Measurements from ENCODE around the gene ALDH18A1. TPM values are rescaled to one million over a fixed set of nuclear protein-coding genes. Genes with fewer than 3 reads are reported as not detected.

Gene ALDH18A1
- total and polyA plus RNA-seq, 2 donors (not counting 3 experiments of a cell fraction or from before 2014, with no cell fraction given): 53.2 to 92.6 TPM

DNA sequence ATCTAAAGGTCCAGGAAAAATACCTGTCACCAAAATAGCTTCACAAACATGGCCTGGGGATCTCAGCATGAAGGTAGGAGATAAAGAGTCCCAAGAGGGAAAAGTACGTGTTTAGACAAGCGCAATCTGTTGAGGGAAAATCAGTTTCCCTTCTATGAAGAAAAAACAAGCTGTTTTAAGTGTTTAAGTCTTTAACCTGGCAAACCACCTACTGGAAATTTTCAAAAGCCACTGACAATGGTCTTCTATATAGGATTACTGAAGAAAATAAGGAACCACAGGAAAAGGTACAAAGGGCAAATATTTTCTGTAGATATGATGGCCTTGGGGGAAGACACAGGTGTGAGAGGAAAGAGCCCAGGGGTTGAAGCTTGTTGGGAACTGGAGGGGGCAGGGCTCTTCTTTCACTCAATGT lies 21.2 kb downstream of the ALDH18A1 start:
- DNase-seq (ENCODE audit: low read depth, low spot score): no peak
- dilution Hi-C loops (cut with MboI; ENCODE audit: extremely low pct_ligation_motif_present, low sequenced_read_pairs) (no loop called here), intact Hi-C loops (cut with micrococcal nuclease) (no loop called here)
- no peak for FAIRE-seq
- H3K27me3 ChIP-seq (ENCODE audit: control insufficient read depth in 2 of 2, insufficient read depth in 2 of 2, low read length in 2 of 2): no peaks in the 10 kb centered on the region
- no peaks in the 10 kb centered on the region for H4K20me1 ChIP-seq (replicated peaks; ENCODE audit: control insufficient read depth, extremely low read depth, insufficient read depth, low read length)
- no peak overlapping the region for H3K9ac ChIP-seq (replicated peaks; ENCODE audit: extremely low read depth, insufficient read depth, low read length)
- H3K79me2 ChIP-seq (ENCODE audit: control insufficient read depth, insufficient read depth, low read length): no peaks in the 10 kb centered on the region
- no peaks in the 10 kb centered on the region for H3K9me3 ChIP-seq (replicated peaks; ENCODE audit: control insufficient read depth, insufficient read depth, low read length)
- POLR2A ChIA-PET: interaction anchor here (0.5 kb wide), 1 partner anchor 15 kb away, joined by 3 read pairs; no protein-coding TSS in a partner anchor
- H3K4me2 ChIP-seq (ENCODE audit: insufficient read depth, low read length): no peak overlapping the region
- CTCF ChIA-PET: interaction anchor here (1.2 to 1.4 kb wide), 4 partner anchors 13 to 230 kb away, joined by 3 to 4 read pairs (median 3); partner anchors contain the start of gene TCTN3
- no peaks in the 10 kb centered on the region for H3K4me1 ChIP-seq (ENCODE audit: control insufficient read depth, extremely low read depth, insufficient read depth, low read length)
- peaks cover 23 to 37% of the 10 kb centered on the region in 2 experiments for H3K36me3 ChIP-seq (ENCODE audit: control insufficient read depth in 2 of 2, extremely low read depth in 1 of 2, insufficient read depth in 2 of 2, low read length in 2 of 2)
- TF ChIP-seq GATA2 (IDR thresholded peaks at IDR 0.05; ENCODE audit: insufficient read depth, insufficient read length, low read depth, low read length): no peak
- TF ChIP-seq FOS (IDR thresholded peaks at IDR 0.05; ENCODE audit: borderline replicate concordance, insufficient read depth, low read length): no peak
- TF ChIP-seq POLR2AphosphoS5 (IDR thresholded peaks at IDR 0.05; ENCODE audit: insufficient read depth, low read depth, low read length): no peak
- TF ChIP-seq JUN (IDR thresholded peaks at IDR 0.05; ENCODE audit: borderline replicate concordance, insufficient read depth, insufficient read length, low read depth): no peak
- no peak for TF ChIP-seq EZH2 (IDR thresholded peaks at IDR 0.05; ENCODE audit: borderline replicate concordance, low read depth, low read length, severe bottlenecking)
- TF ChIP-seq MAX (IDR thresholded peaks at IDR 0.05; ENCODE audit: insufficient read depth, insufficient read length): no peak
- no peak for TF ChIP-seq CTCF (IDR thresholded peaks at IDR 0.05; ENCODE audit: extremely low read depth in 1 of 2, insufficient read depth in 1 of 2, low read depth in 1 of 2, low read length in 2 of 2)
- H3K4me3 ChIP-seq (replicated peaks in 1 of 3; ENCODE audit: insufficient read depth in 1 of 3, low read depth in 1 of 3, low read length in 3 of 3): no peak overlapping the region
- no peak overlapping the region for H3K27ac ChIP-seq (ENCODE audit: insufficient read depth, low read depth, low read length)
- H3K9me1 ChIP-seq (replicated peaks; ENCODE audit: control insufficient read depth, extremely low read depth, insufficient read depth, low read length): no peaks in the 10 kb centered on the region
- no peak overlapping the region for H2AFZ ChIP-seq (ENCODE audit: low read depth, low read length)
- BruUV-seq (replicated peaks): no TSS peak
